Vagina (tissue), 2 donors: ENCODE results near the gene TRDN.

Source experiments
- CTCF ChIP-seq, 3 experiments: fragments of 450-650 bp in 2 of 3; fragments of 200-600 bp in 1 of 3; sonication (generic) in 1 of 3; IDR thresholded peaks; one replicate each; pipeline ENCODE4 v1.5.1; 2017 to 2019; ENCODE audit warnings: antibody characterized with exemption in 3 of 3, mild to moderate bottlenecking in 2 of 3, moderate library complexity in 2 of 3
- POLR2A ChIP-seq, 2 donors: fragments of 450-650 bp; IDR thresholded peaks; one replicate each; pipeline ENCODE4 v1.6.1; 2017; ENCODE audit warnings: antibody characterized with exemption in 2 of 2, mild to moderate bottlenecking in 2 of 2, moderate library complexity in 2 of 2

GRCh38 chr6:123295672-123296071, 341.1 kb downstream of the TRDN start:
- TF ChIP-seq CTCF (IDR thresholded peaks at IDR 0.05) = no peak
- TF ChIP-seq POLR2A (IDR thresholded peaks at IDR 0.05) = no peak
